Activated B cell treated with CpG ODN at 0.5 μM for 24 hours (primary cell): Measurements from ENCODE around the gene SIPA1. TPM values are rescaled to one million over a fixed set of nuclear protein-coding genes. Genes with fewer than 3 reads are reported as not detected.
A peak's percentile ranks its signal among the peaks of the same experiment; 100 is the strongest.

Experiments
- ATAC-seq: fragments of 200-7000 bp; cut with Tn5 transposase; one replicate; pipeline ENCODE4 v1.10.0; 2021; ENCODE audit warnings: low read depth, mild to moderate bottlenecking, moderate library complexity
- CTCF ChIA-PET: fragments of 350-600 bp; sonication (Branson Sonifier 250); formaldehyde crosslinking; loops from one replicate; lab custom pipeline; 2021; ENCODE audit warnings: antibody characterized with exemption; lab: Charles Lee
- POLR2A ChIA-PET: fragments of 350-600 bp; sonication (Branson Sonifier 250); formaldehyde crosslinking; loops from one replicate; lab custom pipeline; 2021; ENCODE audit warnings: antibody characterized with exemption; lab: Charles Lee
- DNase-seq: peaks from one replicate; pipeline ENCODE4 v3.0.0; 2022
- H3K27ac Mint-ChIP-seq: one replicate; pipeline ENCODE4 v1.8.0; 2020; ENCODE audit warnings: mixed read lengths
- H3K27me3 Mint-ChIP-seq: one replicate; pipeline ENCODE4 v1.8.0; 2021; ENCODE audit warnings: mixed read lengths
- H3K36me3 Mint-ChIP-seq: one replicate; pipeline ENCODE4 v1.8.0; 2021; ENCODE audit warnings: low read depth, mixed read lengths
- H3K4me1 Mint-ChIP-seq: one replicate; pipeline ENCODE4 v1.8.0; 2021; ENCODE audit warnings: mixed read lengths
- H3K4me3 Mint-ChIP-seq: one replicate; pipeline ENCODE4 v1.8.0; 2020; ENCODE audit warnings: mild to moderate bottlenecking, mixed read lengths
- H3K9me3 Mint-ChIP-seq: one replicate; pipeline ENCODE4 v1.8.0; 2020; ENCODE audit warnings: mixed read lengths
- intact Hi-C: fragments of 100-400 bp; cut with micrococcal nuclease; formaldehyde crosslinking; loops from one replicate; pipeline ENCODE4 v1.15.1; 2024
- total RNA-seq: library from RNA; stranded (reverse); gene quantifications from 2 replicates; pipeline ENCODE4 v1.2.3, GENCODE V29; 2022
- TF ChIP-seq, protein P1 (sequence below): fragments of 200-600 bp; IDR thresholded peaks from one replicate; pipeline ENCODE4 v1.8.0; 2022; ENCODE audit warnings: antibody characterized with exemption, mild to moderate bottlenecking

Gene SIPA1
- total RNA-seq, 1 donor from 2014 or later: 252 TPM

DNA sequence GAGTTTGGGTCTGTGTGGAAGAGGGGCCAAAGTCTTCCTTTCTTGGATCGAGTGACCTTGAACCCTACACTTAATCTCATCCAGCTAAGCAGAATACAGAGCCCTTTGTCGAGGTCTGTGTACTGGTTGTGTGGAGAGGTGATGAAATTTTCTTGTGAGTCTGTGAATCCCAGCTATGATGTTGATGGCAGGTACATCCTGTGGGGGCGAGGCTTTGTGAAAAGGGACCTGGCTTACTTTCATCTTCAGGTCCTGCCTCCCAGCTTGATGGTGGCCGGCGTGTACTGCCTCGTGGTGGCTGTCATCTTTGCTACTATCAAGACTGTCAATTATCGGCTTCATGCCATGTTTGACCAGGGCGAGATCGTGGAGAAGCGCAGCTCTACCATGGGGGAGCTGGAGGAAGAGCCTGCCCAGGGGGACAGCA is 21.3 kb upstream of the SIPA1 start:
- Mint-ChIP-seq H3K4me1 (peaks cover 47% of the 10 kb centered on the region), H3K27me3 (no peaks in the 10 kb centered on the region), H3K4me3 (peak overlapping the region; percentile 92), H3K9me3 (no peaks in the 10 kb centered on the region), H3K36me3 (peaks cover 62% of the 10 kb centered on the region), H3K27ac (peak overlapping the region; percentile 85)
- DNase-seq: no peak
- intact Hi-C loops: loop anchor here (5.0 kb wide), 1 partner anchor 731 kb away; the partner anchor contains the start of genes B4GAT1 and BRMS1
- CTCF ChIA-PET: interaction anchor here (0.9 to 1.1 kb wide), 2 partner anchors 9 to 23 kb away, joined by 3 to 5 read pairs; no protein-coding TSS in a partner anchor
- POLR2A ChIA-PET: interaction anchor here (2.0 to 8.5 kb wide), 5 partner anchors 23 to 96 kb away, joined by 5 to 108 read pairs (median 60); partner anchors contain the start of genes EHBP1L1, FAM89B, KAT5 and SIPA1
- TF ChIP-seq, protein P1, sequence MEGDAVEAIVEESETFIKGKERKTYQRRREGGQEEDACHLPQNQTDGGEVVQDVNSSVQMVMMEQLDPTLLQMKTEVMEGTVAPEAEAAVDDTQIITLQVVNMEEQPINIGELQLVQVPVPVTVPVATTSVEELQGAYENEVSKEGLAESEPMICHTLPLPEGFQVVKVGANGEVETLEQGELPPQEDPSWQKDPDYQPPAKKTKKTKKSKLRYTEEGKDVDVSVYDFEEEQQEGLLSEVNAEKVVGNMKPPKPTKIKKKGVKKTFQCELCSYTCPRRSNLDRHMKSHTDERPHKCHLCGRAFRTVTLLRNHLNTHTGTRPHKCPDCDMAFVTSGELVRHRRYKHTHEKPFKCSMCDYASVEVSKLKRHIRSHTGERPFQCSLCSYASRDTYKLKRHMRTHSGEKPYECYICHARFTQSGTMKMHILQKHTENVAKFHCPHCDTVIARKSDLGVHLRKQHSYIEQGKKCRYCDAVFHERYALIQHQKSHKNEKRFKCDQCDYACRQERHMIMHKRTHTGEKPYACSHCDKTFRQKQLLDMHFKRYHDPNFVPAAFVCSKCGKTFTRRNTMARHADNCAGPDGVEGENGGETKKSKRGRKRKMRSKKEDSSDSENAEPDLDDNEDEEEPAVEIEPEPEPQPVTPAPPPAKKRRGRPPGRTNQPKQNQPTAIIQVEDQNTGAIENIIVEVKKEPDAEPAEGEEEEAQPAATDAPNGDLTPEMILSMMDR: no peak
- no peak for ATAC-seq

DNA sequence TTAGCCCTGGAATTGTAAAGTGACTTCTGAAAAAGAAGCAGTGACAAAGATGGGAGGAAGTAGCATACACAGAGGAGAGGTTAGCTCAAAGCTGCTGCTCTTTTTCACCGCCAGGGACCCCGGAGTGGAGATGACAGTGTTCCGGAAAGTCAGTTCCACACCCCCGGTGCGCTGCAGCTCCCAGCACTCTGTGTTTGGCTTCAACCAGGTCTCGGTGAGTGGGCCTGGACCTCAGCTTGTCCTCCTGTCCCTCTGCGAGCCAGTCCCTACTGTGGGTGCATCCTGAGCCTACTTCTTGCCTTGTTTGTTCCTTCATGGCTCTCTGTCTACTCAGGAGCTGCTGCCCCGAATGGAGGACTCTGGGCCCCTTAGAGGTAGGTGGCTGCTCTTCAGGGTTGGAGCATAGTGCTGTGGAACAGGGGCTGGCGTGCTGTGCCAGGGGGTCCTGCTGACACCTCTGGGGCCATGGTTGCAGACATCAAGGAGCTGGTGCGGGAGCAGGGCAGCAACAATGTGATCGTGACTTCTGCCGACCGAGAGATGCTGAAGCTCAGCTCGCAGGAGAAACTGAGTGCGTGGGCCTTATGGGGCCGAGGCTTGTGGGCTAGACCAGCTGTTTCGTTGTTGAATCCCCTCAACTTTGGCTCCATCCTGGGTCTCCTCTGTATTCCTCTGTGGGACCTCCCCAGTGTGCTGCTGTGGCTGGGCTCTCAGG is 20.6 kb upstream of the SIPA1 start:
- peaks cover 64% of the 10 kb centered on the region for H3K36me3 Mint-ChIP-seq
- CTCF ChIA-PET: interaction anchor here (0.9 to 1.1 kb wide), 2 partner anchors 8 to 24 kb away, joined by 3 to 5 read pairs; no protein-coding TSS in a partner anchor

DNA sequence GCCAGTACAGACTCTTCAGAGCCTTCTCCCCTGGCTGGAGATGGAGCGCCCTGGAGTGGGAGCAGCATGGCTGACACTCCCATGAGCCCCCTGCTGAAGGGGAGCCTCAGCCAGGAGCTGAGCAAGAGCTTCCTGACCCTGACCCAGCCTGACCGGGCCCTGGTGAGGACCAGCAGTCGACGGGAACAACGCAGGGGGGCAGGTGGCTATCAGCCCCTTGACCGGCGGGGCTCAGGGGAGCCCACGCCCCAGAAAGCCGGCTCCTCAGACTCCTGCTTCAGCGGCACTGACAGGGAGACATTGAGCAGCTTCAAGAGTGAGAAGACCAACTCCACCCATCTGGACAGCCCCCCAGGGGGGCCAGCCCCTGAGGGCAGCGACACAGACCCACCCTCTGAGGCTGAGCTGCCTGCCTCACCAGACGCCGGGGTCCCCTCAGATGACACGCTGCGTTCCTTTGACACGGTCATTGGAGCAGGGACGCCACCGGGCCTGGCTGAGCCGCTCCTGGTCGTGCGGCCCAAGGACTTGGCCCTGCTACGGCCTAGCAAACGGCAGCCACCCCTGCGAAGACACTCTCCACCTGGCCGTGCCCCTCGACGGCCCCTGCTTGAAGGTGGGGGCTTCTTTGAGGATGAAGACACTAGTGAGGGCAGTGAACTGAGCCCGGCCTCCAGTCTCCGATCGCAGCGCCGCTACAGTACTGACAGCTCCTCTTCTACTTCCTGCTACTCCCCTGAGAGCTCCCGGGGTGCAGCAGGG is 19.7 kb upstream of the SIPA1 start:
- peaks cover 34% of the 10 kb centered on the region for H3K4me1 Mint-ChIP-seq
- no peak overlapping the region for H3K27ac Mint-ChIP-seq
- peaks cover 69% of the 10 kb centered on the region for H3K36me3 Mint-ChIP-seq
- no peaks in the 10 kb centered on the region for H3K9me3 Mint-ChIP-seq
- no peak for DNase-seq
- ChIA-PET POLR2A (interaction anchor here (0.5 to 8.5 kb wide), 5 partner anchors 21 to 240 kb away, joined by 3 to 108 read pairs (median 4); partner anchors contain the start of genes CFL1, KAT5, RELA and SIPA1), CTCF (no interaction called here)
- TF ChIP-seq, protein P1: no peak
- no peaks in the 10 kb centered on the region for H3K27me3 Mint-ChIP-seq
- H3K4me3 Mint-ChIP-seq: no peak overlapping the region
- intact Hi-C loops: loop anchor here (5.0 kb wide), 1 partner anchor 729 kb away; the partner anchor contains the start of genes B4GAT1 and BRMS1
- no peak for ATAC-seq

More for the DNA sequence above, 20.6 kb upstream of the SIPA1 start:
- Mint-ChIP-seq H3K27ac (peak overlapping the region; percentile 85), H3K4me3 (peak overlapping the region; percentile 92), H3K27me3 (no peaks in the 10 kb centered on the region), H3K4me1 (peaks cover 42% of the 10 kb centered on the region), H3K9me3 (no peaks in the 10 kb centered on the region)
- POLR2A ChIA-PET: interaction anchor here (0.5 to 8.5 kb wide), 5 partner anchors 22 to 190 kb away, joined by 4 to 108 read pairs (median 7); partner anchors contain the start of genes KAT5 and SIPA1
- intact Hi-C loops: loop anchor here (5.0 kb wide), 1 partner anchor 730 kb away; the partner anchor contains the start of genes B4GAT1 and BRMS1
- TF ChIP-seq, protein P1: no peak
- ATAC-seq (no peak), DNase-seq (no peak)

DNA sequence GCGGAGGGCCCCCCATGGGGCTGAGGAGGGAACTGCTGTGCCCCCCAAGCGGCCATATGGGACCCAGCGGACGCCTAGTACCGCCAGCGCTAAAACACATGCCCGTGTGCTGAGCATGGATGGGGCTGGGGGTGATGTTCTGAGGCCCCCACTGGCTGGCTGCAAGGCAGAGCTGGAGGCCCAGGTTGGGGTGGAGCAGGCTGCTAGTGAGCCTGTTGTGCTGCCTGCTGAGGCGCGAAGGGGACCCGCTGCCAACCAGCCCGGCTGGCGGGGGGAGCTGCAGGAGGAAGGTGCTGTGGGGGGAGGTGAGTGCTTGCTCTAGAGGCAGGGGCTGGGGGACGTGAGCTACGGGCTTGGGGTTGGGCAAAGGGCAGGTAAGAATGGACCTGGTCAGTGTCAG is 19.1 kb upstream of the SIPA1 start:
- TF ChIP-seq, protein P1: no peak
- no peaks in the 10 kb centered on the region for H3K9me3 Mint-ChIP-seq
- intact Hi-C loops: loop anchor here (5.0 kb wide), 1 partner anchor 729 kb away; the partner anchor contains the start of genes B4GAT1 and BRMS1
- peaks cover 32% of the 10 kb centered on the region for H3K4me1 Mint-ChIP-seq
- DNase-seq (no peak), ATAC-seq (no peak)
- CTCF ChIA-PET: no interaction called here
- H3K27me3 Mint-ChIP-seq: no peaks in the 10 kb centered on the region
- H3K36me3 Mint-ChIP-seq: peaks cover 74% of the 10 kb centered on the region
- no peak overlapping the region for H3K27ac Mint-ChIP-seq
- POLR2A ChIA-PET: interaction anchor here (1.1 to 8.5 kb wide), 3 partner anchors 21 to 239 kb away, joined by 3 to 108 read pairs (median 3); partner anchors contain the start of genes CFL1, RELA and SIPA1
- H3K4me3 Mint-ChIP-seq: no peak overlapping the region
